ENCODE data around the gene CDYL.

Gene CDYL, protein sequence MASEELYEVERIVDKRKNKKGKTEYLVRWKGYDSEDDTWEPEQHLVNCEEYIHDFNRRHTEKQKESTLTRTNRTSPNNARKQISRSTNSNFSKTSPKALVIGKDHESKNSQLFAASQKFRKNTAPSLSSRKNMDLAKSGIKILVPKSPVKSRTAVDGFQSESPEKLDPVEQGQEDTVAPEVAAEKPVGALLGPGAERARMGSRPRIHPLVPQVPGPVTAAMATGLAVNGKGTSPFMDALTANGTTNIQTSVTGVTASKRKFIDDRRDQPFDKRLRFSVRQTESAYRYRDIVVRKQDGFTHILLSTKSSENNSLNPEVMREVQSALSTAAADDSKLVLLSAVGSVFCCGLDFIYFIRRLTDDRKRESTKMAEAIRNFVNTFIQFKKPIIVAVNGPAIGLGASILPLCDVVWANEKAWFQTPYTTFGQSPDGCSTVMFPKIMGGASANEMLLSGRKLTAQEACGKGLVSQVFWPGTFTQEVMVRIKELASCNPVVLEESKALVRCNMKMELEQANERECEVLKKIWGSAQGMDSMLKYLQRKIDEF

GRCh38 chr6:4776131-4776492, at the start of gene CDYL:
CDYL (plus strand) TSS chr6:4776404; CDS start chr6:4776784, 380 bp downstream.
- peak; percentile 87 for DNase-seq

DNA sequence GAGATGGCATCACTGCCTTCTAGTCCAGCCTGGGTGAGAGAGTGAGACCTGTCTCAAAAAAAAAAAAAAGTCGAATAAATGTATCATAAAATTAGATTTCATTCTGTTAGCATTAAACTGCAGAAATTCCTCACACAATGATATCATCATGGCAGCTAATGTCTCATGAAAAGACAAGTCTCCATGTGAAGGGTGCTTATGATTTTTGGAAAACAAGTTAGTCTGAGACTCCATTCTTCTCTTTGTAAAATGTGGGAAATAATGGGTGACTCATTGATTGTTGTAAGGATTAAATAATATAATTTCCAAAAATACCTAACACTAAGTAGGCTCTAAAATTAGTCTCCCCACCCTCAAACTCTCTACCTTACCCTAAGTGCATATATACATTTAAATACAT, 49.6 kb upstream of the CDYL start:
- no peak for DNase-seq

DNA sequence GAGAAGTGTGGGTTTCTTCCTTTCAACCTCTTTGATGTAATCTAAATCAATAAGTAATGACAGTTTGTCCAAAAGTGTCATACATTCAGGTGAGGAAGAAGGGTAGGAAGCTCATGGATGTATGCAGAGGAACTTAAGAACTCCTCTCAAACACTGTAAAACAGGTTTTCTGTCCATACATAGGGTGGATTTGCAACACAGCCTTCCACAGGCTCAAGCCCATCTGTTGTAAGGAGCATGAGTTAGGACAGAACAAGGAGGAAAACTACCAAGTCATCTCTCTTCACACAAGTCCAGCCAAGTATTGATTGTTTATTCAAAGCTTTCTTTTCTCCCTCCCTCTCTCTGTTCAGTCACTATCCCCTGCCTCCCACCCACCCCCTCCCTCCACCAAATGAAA, 49.0 kb upstream of the CDYL start:
- DNase-seq = no peak

DNA sequence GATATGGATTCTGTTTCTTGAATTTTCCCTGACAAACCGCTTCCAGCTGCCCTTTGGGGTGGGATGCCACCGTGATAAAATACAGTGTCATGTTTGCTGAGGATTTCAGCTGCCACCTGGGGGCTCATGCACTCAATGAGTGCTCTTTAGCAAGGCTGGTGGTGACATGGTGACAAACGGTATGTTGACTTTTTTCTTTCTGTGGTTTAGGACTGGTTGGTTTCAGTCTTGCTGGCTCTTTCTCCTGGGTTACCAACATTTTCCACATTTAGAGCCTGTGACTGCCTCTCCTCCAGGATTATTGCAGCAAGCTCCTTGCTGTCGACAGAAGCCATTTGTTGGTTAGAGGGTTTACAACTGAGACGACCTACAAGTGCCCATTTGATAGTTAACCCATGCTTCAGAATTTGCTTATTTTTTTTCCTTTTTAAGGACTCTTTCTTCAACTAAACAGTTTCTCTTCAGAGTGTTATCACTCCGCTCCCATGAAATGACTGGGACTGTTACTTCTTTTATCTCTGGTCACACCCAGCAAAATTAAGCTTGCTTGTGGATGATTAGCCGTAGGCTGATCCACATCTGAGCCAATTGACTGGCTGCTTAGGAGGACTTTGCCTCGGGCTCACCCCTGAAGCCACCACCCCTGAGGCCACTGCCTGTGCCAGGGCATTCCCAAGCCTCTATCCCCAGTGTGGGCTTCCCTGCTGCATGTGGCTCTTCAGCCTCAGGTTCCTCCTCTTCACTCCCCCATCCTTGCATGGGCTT, 48.4 kb upstream of the CDYL start:
- DNase-seq = no peak

DNA sequence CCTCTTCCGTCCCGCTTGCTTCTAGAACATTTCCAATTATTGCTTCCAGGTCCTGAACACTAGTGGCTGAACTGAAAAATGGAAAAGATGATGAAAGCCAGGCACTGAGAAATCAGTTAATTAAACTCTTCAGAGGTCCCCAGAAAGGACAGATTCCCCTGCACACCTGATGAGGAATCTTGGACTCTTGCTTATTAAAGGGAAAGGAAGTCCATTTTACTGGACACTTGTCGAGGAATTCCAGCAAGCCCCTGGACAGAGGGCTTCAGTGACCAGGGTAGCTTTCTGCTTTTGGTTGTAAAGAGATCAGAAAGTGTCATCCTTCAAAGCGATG, 47.8 kb upstream of the CDYL start:
- no peak for DNase-seq

DNA sequence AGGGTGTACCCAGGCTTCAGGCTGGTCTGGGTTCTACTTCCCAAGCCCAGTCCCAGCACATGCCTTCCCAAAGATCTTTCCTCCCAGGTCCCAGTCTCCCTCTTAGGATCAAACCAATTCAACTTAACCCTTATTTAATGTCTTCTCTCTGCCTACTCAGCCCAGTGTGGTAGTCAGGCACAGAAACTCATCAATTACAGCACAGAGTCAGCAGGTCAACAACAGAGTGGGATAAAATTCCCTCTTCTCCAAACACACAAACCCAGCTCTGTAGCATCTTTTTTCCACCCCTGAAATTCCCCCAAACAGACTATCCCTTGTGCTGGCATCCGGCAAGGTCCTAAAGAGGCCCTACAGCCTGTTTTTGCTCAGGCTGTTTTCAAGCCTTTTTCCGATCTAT, 47.3 kb upstream of the CDYL start:
- no peak for DNase-seq

GRCh38 chr6:4731996-4732395, 44.2 kb upstream of the CDYL start:
- DNase-seq = no peak

DNA sequence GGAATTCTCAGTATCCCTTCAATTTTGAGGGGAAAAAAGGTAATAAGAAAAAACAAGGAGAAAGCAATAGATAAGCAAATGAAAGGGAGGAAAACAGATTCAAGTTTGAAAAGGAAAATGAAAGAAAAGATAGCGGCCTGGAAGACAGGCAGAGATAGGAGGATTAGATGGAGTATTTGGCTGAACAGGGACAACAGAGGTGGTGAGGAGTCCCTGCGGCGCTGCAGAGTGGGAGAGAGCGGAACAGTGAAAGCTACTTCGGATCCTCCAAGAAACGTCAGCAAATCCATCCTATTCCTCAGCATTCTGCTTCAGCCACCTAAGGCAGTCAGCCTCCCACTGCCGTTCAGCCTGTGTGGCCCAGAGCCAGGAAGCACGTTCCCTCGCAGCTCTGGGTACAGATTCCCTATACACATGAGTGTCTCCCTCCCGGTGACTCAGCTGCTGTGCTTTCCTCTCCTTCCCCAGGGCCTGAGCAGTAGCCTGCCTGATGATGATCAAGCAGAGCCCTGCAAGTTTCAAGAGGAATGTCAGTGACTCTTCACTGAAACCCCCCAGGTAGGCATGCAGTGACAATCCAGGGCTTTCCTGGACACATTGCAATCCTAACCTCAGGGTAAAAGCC, 43.4 kb upstream of the CDYL start:
- DNase-seq = no peak

DNA sequence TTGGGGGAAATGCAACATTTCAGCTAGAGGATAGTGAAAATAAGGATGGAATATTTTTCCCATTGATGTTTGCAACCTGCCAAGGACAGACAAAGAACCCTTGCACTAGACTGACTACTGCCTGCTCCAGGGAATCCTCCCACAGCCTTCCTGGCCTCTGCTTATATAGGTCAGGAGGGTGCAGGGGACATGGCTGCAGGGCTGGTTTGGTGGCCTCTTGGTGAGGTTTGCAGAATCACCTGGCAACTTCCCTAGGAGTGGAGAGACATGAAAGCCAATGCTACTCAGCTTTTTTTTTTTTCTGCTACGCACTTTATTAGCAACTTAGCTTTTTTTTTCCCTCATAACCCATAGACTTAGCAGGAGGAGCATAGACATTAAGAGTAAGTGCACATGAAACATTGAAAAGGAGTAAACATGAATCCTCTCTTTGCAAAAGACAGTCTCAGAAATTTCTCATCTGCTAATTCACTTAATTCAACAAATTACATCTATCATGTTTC, 39.8 kb upstream of the CDYL start:
- DNase-seq = no peak

GRCh38 chr6:4740032-4740431, 36.2 kb upstream of the CDYL start:
- DNase-seq = no peak

DNA sequence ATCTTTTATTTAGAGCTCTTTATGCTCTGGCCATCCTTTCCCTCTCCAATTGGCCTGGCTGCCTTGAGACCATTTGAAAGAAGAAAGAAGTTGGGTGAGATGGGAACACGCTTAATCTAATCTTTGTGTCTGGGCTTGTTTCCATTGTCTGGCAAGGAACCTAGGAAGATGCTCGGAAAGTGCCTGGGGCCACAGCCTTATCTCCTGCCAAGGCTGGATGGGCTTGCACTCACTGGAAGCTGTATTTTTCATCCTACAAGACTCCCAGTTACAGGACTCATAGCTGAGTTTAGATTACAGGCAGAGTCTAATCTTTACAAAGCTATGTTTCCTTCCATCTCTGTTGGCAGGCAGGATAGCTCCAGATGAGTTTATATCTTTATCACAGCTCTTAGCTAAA, 33.1 kb upstream of the CDYL start:
- DNase-seq = no peak

DNA sequence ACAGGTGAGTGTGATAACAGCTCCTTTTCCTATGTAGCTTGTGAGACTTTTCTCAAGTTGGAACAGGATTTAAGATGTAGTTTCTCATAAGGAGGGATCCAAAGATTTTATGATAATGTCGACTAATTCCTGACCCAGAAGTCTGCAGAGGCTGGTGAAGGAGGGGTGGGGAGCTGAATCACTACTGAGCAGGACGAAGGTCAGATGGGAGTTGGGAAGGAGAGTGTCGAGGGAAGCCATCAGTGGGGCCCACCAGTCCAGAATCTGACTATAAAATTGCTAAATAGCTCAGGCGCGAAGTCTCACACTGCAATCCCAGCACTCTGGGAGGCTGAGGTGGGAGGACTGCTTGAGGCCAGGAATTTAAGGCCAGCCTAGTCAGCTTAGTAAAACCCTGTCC, 32.3 kb upstream of the CDYL start:
- DNase-seq = no peak

- no peak for DNase-seq
Measured at GRCh38 chr6:4747588-4747987, 28.6 kb upstream of the CDYL start.

GRCh38 chr6:4751823-4752464, 24.3 kb upstream of the CDYL start:
- DNase-seq = no peak

DNA sequence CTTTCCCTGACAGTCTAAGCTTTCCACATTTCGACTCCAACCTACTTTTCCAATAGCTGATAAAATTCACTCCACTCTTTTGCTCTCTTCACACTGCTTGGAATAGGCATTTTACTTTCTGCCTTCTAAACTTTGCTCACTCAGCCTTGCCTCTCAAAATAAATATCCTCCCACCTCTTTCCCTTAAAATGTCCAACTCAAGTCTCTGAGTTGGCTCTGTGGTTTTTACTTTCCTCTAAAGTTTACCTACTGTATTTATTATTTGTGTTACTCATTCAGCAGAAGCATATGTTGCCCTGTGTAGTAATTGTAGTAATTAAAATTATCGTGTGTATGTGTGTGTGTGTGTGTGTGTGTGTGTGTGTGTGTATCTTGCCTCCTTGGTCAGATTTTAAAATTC, 20.0 kb upstream of the CDYL start:
- no peak for DNase-seq

- no peak for DNase-seq
Measured at GRCh38 chr6:4759997-4760396, 16.2 kb upstream of the CDYL start.

DNA sequence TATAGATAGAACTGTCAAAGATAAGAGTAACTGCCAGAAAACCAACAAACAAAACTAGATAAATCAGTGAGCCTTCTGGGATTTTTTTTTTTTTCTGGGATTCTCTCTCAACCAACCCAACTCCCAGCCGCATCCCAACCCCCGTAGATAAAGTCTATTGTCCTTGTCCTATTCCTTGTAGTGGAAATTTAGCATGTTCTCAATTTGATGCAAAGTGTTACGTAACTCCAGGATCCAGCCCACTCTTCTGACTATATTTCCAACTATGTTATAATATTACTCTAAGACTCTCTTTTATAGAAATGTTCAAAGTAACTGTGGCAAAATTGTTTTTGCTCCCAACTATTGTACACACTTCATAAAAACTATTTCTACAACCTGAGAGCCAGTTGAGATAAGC, 15.4 kb upstream of the CDYL start:
- DNase-seq = no peak

GRCh38 chr6:4762294-4762693, 13.9 kb upstream of the CDYL start:
- no peak for DNase-seq

- DNase-seq = no peak
Measured at GRCh38 chr6:4763921-4764320, 12.3 kb upstream of the CDYL start.

- DNase-seq = no peak
Measured at GRCh38 chr6:4768815-4769214, 7.4 kb upstream of the CDYL start.

DNA sequence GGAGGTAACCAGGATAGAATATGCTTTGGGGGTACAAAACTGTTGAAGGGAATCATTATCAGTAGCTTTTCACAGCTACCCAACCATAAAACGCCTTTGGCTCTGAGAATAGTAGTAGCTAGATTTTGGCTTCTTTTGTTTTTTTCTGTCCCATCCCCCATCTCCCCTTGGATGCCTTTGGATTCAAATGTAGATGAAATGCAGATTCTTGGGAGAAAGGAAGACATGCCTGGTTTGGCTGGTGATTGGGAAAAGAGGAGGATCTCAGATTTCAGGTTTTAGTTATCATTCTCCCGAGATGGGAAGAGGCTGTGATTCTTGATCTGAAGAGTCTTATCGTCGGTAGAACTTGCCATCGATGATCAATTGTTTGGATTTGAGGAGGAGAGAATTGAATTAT, 3.5 kb upstream of the CDYL start:
- no peak for DNase-seq

DNA sequence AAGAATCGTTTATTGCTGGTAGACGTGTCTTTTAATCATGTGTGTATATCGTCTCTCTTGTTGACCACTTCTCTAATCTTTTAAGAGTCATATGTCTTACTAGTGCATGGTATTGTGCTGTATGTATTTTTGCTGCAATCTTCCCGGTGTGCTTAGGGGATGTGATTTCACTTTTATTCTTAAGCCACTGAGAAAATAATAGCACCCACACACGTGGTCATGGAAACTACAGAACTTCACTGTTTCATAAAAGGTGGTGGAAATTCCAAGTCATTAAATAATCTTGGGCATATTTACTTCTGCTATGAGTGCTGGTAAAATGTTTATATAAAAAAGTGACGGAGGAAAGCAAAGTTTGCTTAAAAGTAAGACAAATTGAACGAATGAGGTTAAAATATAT, 3.0 kb upstream of the CDYL start:
- DNase-seq = no peak

DNA sequence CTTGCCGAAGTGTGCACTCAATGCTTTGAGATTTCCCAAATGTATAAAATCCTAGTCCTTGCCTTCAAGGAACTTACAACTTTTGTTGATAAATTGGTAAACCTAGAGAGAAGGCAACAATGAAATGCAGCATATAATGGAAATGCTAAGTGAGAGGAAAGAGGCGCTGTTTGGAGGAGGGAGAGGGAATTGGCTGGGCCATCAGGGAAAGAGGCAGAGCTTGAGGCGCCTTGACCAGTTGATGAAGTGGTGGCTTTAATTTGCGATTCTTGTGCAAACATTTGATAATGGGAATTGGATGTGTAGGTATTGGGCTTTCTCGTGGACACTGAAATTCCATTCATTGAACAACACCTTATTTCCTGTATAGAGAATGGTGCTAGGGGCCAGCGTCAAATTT, 1.9 kb upstream of the CDYL start:
- no peak for DNase-seq
